ENCODE data around the gene SUV39H1.
A peak's percentile ranks its signal among the peaks of the same experiment; 100 is the strongest.

SUV39H1 gene

GRCh38 chrX:48715876-48716502, 19.5 kb downstream of the SUV39H1 start:
- DNase-seq, result no peak

DNA sequence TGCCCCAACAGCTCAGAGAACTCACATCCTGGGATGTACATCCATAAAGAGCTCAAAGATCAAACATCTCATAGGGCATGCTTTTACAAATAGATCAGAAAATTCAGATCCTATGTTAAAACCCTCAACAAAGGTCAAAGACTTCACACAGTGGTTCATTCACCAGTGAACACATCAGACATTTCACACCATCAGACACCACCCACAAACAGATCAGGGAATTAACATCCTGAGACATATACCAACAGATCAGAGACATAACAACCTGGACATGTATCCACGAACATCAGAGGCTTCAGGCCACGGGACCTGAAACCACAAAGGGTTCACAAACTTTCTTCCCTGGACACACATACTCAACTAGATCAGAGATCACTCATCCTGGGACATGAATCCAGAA, 23.4 kb downstream of the SUV39H1 start:
- no peak for DNase-seq

- DNase-seq, result no peak
Observed at GRCh38 chrX:48720577-48721250, 24.2 kb downstream of the SUV39H1 start.

- no peak for DNase-seq
Observed at GRCh38 chrX:48721916-48722315, 25.4 kb downstream of the SUV39H1 start.

GRCh38 chrX:48726596-48726995, 30.1 kb downstream of the SUV39H1 start:
- DNase-seq, result no peak

GRCh38 chrX:48728653-48729052, 32.1 kb downstream of the SUV39H1 start:
- DNase-seq, result no peak

GRCh38 chrX:48736303-48736702, 39.8 kb downstream of the SUV39H1 start:
- DNase-seq, result no peak

GRCh38 chrX:48736878-48737212, 40.3 kb downstream of the SUV39H1 start:
- DNase-seq, result no peak

GRCh38 chrX:48737213-48737938, 40.8 kb downstream of the SUV39H1 start:
- DNase-seq, result peak; percentile 91

DNA sequence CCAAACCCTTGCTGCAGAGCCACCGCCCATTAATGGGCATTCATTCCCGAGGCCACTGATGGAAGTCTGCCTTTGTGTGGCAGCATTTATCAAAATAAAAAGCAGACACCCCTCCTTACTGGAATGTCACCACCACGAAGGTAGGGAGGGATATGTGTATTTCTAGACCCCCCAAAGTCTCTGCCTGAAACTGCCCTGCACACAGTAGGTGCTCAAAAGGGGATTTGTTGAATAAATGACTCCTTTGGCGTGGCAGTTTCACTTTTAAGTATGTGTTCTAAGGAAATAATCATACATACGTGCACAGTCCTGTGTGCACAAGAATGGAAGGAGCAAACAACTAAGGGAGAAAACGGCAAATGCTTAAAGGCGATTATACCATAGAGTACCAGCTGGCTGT, 41.4 kb downstream of the SUV39H1 start:
- no peak for DNase-seq

DNA sequence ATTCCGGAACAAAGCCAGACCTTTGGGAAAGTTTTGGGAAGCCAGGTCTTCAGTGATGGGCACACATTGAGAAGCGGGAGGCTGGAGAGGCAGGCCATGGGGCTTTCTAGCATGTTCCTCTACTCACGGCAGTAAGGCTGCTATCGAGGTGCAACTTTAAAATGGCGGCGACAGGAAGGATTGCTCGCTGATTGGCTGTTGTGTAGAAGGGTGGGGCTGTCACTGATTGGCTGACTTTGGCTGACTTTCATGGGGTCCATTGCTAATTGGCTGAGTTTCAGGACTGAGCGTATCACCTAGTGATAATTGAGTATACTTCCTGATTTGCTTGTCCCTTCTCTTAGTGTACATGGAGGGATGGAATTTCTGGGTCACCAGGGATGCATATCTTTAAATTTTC, 45.3 kb downstream of the SUV39H1 start:
- DNase-seq, result no peak

DNA sequence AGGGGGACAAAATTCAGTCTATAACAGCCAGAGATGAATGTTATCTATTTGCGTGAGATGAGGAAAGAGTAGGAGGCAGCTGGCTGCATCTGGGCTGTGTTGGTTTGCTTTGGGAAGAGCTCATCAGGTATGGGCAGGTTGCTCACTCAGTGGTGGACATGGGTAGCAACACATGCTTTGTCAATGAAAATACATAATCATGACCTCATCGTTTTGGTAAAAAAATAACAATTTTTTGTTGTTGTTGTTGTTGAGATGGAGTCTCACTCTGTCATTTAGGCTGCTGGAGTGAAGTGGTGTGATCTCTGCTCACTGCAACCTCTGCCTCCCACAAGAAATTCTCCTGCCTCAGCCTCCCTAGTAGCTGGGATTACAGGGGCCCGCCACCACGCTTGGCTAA, 48.7 kb downstream of the SUV39H1 start:
- DNase-seq, result no peak

DNA sequence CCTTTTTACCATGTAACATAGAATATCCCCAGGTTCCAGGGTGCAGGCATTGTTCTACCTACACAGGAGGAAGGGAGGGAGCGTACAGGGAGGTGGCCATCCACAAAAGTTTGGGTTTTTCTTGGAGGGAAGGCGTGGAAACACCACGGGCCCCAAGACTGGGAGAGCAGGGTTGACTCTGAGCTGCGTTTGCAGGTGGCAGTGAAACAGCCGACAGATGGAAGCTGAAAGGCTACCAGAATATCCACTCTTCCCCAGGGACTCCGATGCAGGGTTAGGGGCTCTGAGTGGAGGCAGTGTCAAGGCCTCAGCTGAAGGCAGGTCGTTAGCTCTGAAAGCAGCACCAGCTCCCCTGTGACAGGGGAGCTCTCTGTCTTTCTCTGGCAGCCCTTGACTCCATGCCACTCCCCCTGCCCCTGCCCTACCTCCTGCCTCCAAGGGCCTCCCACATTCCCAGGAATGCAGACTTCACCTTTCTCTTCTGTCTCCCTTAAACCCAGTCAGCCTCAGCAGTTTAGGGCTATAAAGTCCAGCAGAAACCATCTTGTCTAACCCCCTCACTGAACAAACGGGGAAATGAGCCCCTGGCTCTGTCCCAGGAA, 51.0 kb downstream of the SUV39H1 start:
- DNase-seq, result no peak

DNA sequence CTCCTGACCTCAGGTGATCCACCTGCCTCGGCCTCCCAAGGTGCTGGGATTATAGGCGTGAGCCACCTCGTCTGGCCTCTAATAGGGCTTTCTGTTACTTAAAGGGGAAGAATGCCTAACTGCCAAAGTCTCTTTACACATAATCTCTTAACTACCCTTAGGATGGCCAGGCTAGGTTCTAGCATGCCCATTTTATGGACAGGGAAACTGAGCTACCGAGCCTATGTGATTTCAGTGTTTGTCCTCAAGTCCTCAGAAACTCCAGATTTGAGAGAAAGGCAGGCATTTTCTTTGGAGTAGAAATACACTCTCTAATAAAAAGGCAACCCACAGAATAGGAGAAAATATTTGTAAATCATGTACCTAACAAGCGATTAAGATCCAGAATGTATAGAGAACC, 52.6 kb downstream of the SUV39H1 start:
- DNase-seq, result no peak

DNA sequence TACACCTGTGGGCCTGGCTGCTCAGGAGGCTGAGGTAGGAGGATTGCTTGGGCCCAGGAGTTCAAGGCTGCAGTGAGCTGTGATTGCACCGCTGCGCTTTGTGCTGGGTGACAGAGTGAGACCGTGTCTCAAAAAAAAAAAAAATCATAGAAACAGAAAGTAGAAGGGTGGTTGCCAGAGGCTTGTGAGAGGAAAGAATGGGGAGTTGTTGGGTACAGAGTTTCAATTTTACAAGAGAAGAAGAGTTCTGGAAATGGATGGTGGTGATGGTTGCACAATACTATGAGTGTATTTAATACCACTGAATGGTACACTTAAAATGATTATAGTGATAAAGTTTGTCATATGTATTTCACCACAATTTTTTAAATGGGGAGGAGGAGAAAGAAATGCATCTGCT, 54.8 kb downstream of the SUV39H1 start:
- peak; percentile 18 for DNase-seq

GRCh38 chrX:48752498-48752897, 56.0 kb downstream of the SUV39H1 start:
- no peak for DNase-seq

DNA sequence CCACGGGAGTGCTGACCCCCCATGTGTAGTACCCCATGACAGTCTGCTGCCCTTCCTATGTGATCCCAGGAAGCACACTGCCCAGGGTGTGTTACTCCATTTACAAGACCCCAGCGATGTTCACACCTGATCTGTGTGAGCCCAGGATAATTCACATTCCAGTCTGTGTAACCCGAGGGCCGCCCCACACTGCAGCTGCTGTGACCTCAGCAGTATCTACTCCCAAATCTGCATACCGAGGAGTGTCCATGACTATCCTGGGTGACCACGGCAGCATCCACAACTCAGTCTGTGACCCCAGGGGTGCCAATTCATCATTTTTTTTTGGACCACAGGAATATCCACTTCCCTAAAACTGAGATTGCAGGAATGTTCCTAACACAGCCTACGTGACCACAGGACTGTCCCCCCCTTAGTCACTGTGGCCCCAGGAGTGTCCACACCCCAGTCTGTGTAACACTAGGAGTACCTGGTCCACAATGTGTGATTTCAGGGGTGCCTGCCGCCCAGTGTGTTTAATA, 57.2 kb downstream of the SUV39H1 start:
- DNase-seq, result no peak

DNA sequence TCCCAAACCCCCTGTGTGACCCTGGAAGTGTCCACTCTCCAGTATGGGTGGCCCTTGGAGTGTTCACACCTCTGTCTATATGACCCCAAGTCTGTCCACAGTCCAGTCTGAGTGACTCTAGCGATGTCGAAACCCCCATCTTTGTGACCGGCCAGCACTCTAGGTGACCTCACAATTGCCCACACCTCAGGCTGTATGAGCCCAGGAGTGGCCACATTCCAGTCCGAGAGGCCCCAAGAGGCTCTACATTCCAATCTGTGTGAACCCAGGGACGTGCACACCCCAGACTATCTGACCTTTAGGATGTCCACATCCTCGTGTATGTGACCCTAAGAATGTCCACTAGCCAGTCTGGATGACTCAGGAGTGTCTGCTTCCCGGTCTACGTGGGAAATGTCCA, 57.7 kb downstream of the SUV39H1 start:
- DNase-seq, result no peak
